CD1c-positive myeloid dendritic cell (primary cell): ENCODE measurements around the gene EXOSC6.
"Not testable (repeated sequence)": the region's sequence is repeated elsewhere in the genome, so short reads cannot be mapped to it uniquely, and the experiment has no call there.

Source experiments
- DNase-seq: peaks from one replicate; pipeline ENCODE4 v3.0.0-alpha.2; 2016; ENCODE audit errors: extremely low spot score

EXOSC6 gene

GRCh38 chr16:70254965-70255286 lies 3.2 kb upstream of the EXOSC6 start:
- DNase-seq = no peak

DNA sequence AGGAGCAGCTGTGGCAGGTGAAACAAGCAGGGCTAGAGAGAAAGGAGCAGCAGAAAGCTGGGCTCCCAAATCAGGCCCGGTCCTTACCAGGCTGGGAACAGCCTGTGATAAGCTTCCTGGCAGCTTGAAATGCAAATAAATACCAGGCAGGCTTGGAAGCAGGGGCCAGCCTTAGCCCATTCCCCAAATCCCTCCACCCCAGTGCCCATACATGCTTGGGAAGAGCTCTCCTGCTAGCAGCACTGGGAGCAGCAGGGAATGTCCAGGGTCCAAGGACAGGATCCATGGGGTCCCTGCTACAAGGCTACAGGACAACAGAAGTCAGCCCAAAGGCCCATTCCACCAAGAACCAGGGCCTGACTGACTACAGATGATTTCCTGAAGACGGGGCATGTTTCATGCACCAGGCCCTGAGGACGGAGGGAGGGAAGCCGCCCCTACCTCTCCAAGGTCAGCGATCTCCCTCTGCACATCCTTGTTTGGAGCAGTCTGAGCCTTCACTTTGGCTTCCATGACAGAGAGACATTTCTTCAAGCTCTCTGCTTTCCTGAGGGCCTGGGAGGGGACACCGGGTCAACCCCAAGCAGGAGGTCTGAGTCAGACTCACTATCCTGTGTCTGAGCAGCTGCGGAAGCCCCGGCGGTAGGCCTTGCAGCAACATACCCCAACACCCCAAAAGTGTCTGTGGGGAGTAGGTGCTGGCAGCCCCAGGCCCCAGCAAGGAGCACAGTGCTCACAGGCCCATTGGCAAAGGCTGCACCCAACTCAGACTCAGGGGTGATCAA lies 2.6 kb upstream of the EXOSC6 start:
- no peak for DNase-seq

GRCh38 chr16:70253291-70254106 lies 1.8 kb upstream of the EXOSC6 start:
- DNase-seq = peak; percentile 48

DNA sequence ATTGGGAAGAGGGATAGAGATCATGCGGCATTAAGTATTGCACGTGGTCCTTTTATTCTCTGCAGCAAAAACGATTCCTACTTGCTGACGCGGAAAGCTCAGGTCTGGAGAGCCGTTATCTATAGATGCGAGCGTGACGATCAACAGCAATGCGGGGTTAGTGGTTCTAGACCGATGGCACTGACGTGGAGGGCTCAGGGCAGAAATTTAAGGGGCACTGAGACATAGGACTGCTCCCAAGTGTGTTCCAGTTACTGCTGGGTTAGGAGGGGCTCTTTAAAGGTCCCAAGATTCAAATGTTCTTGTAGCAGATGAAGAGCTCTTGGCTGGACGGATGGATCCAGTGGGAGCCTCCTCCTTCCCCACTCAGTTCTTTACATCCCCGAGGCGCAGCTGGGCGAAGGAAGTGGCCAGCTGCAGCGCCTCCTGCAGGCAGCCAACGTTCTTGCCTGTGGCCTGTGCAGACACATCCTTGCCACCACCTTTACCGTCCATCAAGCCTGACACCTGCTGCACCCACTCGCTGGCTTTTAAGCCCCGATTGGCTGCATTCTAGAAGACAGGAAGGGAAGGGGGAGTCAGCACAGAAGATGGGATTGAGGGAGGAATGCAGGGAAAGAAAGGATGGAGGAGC lies 732 bp upstream of the EXOSC6 start:
- DNase-seq = no peak

- DNase-seq = peak; percentile 61
Measured at GRCh38 chr16:70250748-70251628, 752 bp downstream of the EXOSC6 start.

DNA sequence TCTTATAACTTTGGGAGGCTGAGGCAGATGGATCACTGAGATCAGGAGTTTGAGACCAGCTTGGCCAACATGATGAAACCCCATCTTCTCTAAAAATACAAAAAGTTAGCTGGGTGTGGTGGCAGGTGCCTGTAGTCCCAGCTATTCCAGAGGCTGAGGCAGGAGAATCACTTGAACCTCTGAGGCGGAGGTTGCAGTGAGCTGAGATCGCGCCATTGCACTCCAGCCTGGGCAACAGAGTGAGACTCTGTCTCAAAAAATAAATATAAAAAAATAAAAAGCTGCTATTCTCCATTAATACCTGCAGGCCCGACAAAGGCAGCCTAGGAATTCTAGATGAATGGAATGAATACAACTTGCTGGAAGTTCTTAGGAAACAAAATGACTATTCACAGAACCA lies 2.0 kb downstream of the EXOSC6 start:
- not testable (repeated sequence) for DNase-seq

GRCh38 chr16:70238773-70239172 lies 13.0 kb downstream of the EXOSC6 start:
- peak; percentile 22 for DNase-seq

- not testable (repeated sequence) for DNase-seq
Measured at GRCh38 chr16:70231831-70232230, 19.9 kb downstream of the EXOSC6 start.

GRCh38 chr16:70226024-70226423 lies 25.7 kb downstream of the EXOSC6 start:
- not testable (repeated sequence) for DNase-seq

DNA sequence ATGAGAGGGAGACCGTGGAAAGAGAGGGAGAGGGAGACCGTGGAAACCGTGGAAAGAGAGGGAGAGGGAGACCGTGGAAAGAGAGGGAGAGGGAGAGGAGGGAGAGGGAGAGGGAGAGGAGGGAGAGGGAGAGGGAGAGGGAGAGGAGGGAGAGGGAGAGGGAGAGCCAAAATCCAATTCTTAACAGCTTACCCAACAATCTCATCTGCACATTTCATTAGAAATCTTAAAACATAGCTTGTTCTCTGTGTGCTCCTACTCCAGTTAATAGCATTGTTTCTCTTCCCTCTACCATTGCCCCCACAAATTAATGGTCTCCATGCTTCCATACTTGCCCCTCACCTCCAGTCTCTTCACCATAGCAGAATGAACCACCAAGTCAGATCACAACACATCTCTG lies 26.3 kb downstream of the EXOSC6 start:
- DNase-seq = not testable (repeated sequence)

DNA sequence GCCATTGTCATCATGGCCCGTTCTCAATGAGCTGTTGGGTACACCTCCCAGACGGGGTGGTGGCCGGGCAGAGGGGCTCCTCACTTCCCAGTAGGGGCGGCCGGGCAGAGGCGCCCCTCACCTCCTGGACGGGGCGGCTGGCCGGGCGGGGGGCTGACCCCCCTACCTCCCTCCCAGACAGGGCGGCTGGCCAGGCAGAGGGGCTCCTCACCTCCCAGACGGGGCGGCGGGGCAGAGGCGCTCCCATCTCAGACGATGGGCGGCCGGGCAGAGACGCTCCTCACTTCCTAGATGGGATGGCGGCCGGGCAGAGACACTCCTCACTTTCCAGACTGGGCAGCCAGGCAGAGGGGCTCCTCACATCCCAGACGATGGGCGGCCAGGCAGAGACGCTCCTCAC lies 27.1 kb downstream of the EXOSC6 start:
- DNase-seq = not testable (repeated sequence)

- DNase-seq = not testable (repeated sequence)
Measured at GRCh38 chr16:70223971-70224513, 27.7 kb downstream of the EXOSC6 start.

GRCh38 chr16:70223216-70223615 lies 28.5 kb downstream of the EXOSC6 start:
- DNase-seq = not testable (repeated sequence)

DNA sequence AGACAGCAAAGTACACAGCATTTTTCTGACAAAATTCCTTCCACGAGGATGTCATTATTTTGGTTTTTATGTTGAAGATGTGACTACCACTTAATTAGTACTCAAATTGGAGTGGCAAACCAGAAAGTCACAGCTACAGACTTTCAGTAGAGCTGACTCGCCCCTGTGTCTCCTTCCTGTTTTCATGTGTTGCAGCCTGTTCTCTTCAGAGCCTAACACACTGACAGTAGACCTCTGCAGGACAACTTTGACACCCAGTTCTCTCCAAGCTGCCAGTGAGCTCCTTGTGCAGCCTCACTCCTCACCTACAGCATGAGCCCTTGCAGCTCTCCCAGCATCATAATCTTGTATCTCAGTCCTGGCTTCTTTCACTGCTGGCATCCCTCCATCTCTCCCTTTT lies 29.2 kb downstream of the EXOSC6 start:
- not testable (repeated sequence) for DNase-seq

DNA sequence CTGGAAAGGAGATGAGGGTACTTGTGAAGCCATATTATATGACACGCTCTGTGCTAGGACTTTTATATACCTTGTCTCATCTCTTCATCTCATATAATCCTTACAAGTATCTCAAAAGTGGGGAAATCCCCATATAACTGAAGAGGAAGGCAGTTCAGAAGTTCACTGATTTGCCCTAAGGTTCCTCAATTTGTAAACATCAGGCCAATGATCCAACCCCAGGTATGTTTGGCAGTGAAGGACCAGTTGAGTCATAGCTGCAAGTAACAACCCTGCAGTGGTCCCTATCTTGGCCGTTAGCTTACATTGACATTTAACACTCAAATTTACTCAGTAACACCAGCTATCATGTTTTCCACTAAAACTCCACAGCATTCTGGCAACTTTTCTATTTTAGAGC lies 33.2 kb downstream of the EXOSC6 start:
- DNase-seq = not testable (repeated sequence)

DNA sequence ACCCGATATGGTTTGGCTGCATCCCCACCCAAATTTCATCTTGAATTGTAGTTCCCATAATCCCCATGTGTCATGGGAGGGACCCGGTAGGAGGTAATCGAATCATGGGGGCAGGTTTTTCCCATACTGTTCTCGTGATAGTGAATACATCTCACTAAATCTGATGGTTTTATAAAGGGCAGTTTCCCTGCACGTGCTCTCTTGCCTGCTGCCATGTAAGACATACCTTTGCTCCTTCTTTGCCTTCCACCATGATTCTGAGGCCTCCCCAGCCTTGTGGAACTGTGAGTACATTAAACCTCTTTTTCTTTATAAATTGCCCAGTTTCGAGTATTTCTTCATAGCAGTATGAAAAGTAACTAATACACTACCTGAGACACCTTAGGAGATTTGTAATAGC lies 45.4 kb downstream of the EXOSC6 start:
- not testable (repeated sequence) for DNase-seq

DNA sequence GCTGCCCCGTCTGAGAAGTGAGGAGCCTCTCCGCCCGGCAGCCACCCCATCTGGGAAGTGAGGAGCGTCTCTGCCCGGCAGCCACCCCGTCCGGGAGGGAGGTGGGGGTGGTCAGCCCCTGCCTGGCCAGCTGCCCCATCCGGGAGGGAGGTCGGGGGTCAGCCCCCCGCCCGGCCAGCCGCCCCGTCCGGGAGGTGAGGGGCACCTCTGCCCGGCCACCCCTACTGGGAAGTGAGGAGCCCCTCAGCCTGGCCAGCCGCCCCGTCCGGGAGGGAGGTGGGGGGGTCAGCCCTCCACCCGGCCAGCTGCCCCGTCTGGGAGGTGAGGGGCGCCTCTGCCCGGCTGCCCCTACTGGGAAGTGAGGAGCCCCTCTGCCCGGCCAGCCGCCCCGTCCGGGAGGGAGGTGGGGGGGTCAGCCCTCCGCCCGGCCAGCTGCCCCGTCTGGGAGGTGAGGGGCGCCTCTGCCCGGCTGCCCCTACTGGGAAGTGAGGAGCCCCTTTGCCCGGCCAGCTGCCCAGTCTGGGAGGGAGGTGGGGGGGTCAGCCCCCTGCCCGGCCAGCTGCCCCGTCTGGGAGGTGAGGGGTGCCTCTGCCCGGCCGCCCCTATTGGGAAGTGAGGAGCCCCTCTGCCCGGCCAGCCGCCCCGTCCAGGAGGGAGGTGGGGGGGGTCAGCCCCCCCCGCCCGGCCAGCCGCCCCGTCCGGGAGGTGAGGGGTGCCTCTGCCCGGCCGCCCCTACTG lies 46.9 kb downstream of the EXOSC6 start:
- DNase-seq = not testable (repeated sequence)

DNA sequence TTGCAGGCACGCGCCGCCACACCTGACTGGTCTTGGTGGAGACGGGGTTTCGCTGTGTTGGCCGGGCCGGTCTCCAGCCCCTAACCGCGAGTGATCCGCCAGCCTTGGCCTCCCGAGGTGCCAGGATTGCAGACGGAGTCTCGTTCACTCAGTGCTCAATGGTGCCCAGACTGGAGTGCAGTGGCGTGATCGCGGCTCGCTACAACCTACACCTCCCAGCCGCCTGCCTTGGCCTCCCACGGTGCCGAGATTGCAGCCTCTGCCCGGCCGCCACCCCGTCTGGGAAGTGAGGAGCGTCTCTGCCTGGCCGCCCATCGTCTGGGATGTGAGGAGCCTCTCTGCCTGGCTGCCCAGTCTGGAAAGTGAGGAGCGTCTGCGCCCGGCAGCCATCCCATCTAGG lies 47.7 kb downstream of the EXOSC6 start:
- not testable (repeated sequence) for DNase-seq

DNA sequence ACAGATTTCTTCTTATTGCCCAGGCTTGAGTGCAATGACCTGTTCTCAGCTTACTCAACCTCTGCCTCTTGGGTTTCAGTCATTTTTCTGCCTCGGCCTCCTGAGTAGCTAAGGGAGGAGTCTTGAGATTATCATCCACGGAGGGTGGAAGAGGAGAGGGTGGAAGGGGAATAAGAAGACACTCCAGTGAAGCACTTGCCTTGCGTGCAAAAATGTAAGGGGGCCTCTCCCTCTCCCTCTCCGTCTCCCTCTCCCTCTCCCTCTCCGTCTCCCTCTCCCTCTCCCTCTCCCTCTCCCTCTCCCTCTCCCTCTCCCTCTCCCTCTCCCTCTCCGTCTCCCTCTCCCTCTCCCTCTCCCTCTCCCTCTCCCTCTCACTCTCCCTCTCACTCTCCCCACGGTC lies 48.2 kb downstream of the EXOSC6 start:
- not testable (repeated sequence) for DNase-seq

- DNase-seq = not testable (repeated sequence)
Measured at GRCh38 chr16:70200063-70200462, 51.7 kb downstream of the EXOSC6 start.

DNA sequence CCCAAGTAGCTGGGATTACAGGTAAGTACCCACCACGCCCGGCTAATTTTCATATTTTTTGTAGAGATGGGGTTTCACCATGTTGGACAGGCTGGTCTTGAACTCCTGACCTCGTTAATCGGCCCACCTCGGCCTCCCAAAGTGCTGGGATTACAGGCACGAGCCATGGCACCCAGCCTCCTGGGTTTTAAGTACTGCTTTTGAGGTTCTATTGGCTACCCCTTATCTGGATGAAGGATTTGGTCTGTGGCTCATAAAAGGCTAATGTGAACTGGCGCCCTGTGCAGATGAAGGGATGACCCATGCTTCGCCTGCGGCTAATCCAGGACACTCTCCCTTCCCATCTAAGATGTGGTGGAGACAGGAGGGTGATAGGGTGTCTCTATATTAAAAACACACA lies 52.6 kb downstream of the EXOSC6 start:
- DNase-seq = not testable (repeated sequence)
